Vagina (tissue), 2 donors: ENCODE measurements around the gene TMEM62.
"Not testable (repeated sequence)": the region's sequence is repeated elsewhere in the genome, so short reads cannot be mapped to it uniquely, and the experiment has no call there.

Experiments used
- CTCF ChIP-seq, 3 experiments: fragments of 450-650 bp in 2 of 3; fragments of 200-600 bp in 1 of 3; sonication (generic) in 1 of 3; IDR thresholded peaks; one replicate each; pipeline ENCODE4 v1.5.1; 2017 to 2019; ENCODE audit warnings: antibody characterized with exemption in 3 of 3, mild to moderate bottlenecking in 2 of 3, moderate library complexity in 2 of 3
- POLR2A ChIP-seq, 2 donors: fragments of 450-650 bp; IDR thresholded peaks; one replicate each; pipeline ENCODE4 v1.6.1; 2017; ENCODE audit warnings: antibody characterized with exemption in 2 of 2, mild to moderate bottlenecking in 2 of 2, moderate library complexity in 2 of 2
- POLR2AphosphoS5 ChIP-seq, 2 donors: sonication (generic); formaldehyde crosslinking; IDR thresholded peaks; one replicate each; pipeline ENCODE4 v1.9.0; 2017; ENCODE audit warnings: antibody characterized with exemption in 2 of 2, mild to moderate bottlenecking in 2 of 2, low read depth in 1 of 2; ENCODE audit not compliant: insufficient read depth in 1 of 2

GRCh38 chr15:43177147-43177546 lies 43.8 kb downstream of the TMEM62 start:
- not testable (repeated sequence) for TF ChIP-seq POLR2A (IDR thresholded peaks at IDR 0.05); CTCF (IDR thresholded peaks at IDR 0.05); POLR2AphosphoS5 (IDR thresholded peaks at IDR 0.05; ENCODE audit: insufficient read depth in 1 of 2, low read depth in 1 of 2)
